Measurements from ENCODE around the gene TRIM66. TPM values are rescaled to one million over a fixed set of nuclear protein-coding genes. Genes with fewer than 3 reads are reported as not detected.

The TRIM66 gene
- 5.3 to 7.2 TPM (median 5.9 TPM) in 3 replicates for total RNA-seq
- long read RNA-seq, result 0 reads

DNA sequence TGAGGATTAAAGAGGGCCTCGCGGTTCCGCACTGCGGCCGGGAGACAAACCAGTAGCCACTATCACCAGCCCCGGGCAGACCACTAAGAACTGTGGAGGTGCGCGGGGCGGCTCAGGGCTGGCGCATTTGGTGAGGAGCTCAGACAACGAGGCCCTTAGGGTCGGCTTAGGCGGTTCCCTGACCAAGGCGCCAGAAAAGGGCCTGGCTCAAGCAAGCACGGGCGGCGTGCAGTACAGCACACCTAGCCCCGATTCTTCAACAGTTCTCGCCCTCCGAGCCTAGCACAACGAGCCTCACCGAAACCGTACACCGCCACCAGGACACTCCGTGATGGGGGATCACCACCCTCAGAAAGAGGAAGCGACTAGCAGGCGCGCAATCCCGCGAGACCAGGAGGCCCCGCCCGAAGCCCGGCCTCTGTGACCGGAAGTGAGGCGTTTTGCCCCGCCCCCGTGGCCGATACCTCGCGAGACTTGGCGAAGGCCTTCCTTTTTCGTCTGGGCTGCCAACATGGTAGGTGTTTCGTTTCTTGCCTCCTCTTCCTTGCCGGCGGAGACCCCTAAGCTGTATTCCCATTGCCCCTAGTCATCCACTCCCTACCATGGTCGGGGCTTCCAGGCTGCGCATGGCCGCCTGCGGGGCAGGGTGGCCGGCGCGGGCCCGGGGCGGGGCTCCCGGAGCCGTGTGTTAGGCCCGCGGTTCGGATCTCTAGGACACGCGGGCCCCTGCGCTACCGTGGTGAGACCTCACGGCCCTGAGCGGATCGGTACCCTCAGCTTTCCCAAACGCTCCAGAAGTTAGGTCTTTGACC lies at the start of gene TRIM66, which contains the start of gene RPL27A:
TRIM66 (minus strand) TSS at position 363 of the 812 bp plus-strand sequence. CDS start 10,391 bp downstream, outside the sequence.
RPL27A (plus strand) TSS at position 490 of the 812 bp plus-strand sequence; CDS start at position 512, 22 bp downstream.
- H3K4me3 Mint-ChIP-seq (ENCODE audit: unreplicated experiment), result peak within 1 kb of the TSS; percentile 95
- no peaks in the 10 kb centered on the region for H3K9me3 Mint-ChIP-seq (ENCODE audit: low read depth)
- TF ChIP-seq, protein P1, sequence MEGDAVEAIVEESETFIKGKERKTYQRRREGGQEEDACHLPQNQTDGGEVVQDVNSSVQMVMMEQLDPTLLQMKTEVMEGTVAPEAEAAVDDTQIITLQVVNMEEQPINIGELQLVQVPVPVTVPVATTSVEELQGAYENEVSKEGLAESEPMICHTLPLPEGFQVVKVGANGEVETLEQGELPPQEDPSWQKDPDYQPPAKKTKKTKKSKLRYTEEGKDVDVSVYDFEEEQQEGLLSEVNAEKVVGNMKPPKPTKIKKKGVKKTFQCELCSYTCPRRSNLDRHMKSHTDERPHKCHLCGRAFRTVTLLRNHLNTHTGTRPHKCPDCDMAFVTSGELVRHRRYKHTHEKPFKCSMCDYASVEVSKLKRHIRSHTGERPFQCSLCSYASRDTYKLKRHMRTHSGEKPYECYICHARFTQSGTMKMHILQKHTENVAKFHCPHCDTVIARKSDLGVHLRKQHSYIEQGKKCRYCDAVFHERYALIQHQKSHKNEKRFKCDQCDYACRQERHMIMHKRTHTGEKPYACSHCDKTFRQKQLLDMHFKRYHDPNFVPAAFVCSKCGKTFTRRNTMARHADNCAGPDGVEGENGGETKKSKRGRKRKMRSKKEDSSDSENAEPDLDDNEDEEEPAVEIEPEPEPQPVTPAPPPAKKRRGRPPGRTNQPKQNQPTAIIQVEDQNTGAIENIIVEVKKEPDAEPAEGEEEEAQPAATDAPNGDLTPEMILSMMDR (IDR thresholded peaks at IDR 0.05), result peak; percentile 45
- H3K27me3 Mint-ChIP-seq (ENCODE audit: low read depth), result no peaks in the 10 kb centered on the region
- peaks cover 36% of the 10 kb centered on the region for H3K36me3 Mint-ChIP-seq (ENCODE audit: low read depth)
- H3K27ac Mint-ChIP-seq (ENCODE audit: unreplicated experiment), result peak within 1 kb of the TSS; percentile 98
- peaks cover 54% of the 10 kb centered on the region for H3K4me1 Mint-ChIP-seq (ENCODE audit: low read depth)
- peak; percentile 100 for DNase-seq (ENCODE audit: low spot score)

DNA sequence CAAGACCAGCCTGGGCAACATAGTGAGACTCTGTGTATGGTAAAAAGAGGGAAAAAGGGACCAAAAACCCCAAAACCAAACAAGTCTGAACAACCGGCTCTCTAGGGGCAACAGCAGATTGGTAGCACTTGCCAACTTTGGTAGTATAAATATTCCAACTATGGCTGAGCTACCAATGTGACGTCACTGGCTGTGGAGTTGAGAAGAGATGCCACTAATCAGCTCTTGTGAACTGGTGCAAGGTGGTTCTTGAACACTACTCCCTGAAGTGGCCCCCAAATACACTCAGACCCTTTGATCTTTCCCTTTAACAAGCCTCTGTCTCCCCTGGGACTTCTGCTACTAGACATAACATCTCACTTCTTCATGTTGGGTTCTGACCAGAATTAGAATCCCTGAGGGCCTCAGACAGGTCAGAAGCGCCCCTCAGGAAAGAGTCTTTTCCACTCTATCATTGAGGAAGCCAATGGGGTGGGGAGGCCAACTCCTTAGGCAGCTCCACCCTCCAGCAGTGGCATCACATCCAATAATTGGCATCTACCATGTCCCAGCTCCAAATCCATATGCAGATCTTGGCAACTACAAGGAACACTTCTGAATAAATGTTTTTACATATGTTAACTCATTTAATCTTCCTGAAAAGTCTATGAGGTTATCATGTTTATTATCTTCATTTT lies 49.3 kb upstream of the TRIM66 start:
- DNase-seq (ENCODE audit: low spot score), result no peak
- Mint-ChIP-seq H3K27ac (ENCODE audit: unreplicated experiment) (peak overlapping the region; percentile 82), H3K27me3 (ENCODE audit: low read depth) (no peaks in the 10 kb centered on the region), H3K4me1 (ENCODE audit: low read depth) (peaks cover 52% of the 10 kb centered on the region), H3K4me3 (ENCODE audit: unreplicated experiment) (no peak overlapping the region), H3K9me3 (ENCODE audit: low read depth) (no peaks in the 10 kb centered on the region), H3K36me3 (ENCODE audit: low read depth) (peaks cover 16% of the 10 kb centered on the region)
- TF ChIP-seq, protein P1 (IDR thresholded peaks at IDR 0.05), result no peak

DNA sequence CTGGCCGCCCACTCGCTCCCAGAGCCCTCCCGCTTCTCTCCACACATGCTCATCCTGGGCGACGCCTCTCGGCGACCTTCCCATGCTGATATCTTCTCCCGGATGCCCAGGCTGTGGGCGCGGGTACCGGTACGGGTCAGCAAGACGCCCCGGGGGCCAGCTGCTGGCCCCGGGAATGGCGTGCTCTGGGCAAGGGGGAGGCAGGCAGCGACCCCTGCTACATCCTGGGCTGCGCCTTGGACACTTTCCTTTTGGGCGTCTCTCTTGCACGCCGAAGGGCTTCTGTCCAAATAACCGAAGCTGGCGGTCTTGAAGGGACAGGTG lies 48.2 kb upstream of the TRIM66 start:
- H3K9me3 Mint-ChIP-seq (ENCODE audit: low read depth), result no peaks in the 10 kb centered on the region
- TF ChIP-seq, protein P1 (IDR thresholded peaks at IDR 0.05), result no peak
- peaks cover 15% of the 10 kb centered on the region for H3K36me3 Mint-ChIP-seq (ENCODE audit: low read depth)
- H3K4me1 Mint-ChIP-seq (ENCODE audit: low read depth), result peaks cover 55% of the 10 kb centered on the region
- no peak for DNase-seq (ENCODE audit: low spot score)
- H3K27me3 Mint-ChIP-seq (ENCODE audit: low read depth), result no peaks in the 10 kb centered on the region
- no peak overlapping the region for H3K4me3 Mint-ChIP-seq (ENCODE audit: unreplicated experiment)
- H3K27ac Mint-ChIP-seq (ENCODE audit: unreplicated experiment), result no peak overlapping the region

GRCh38 chr11:8729837-8730696 lies 47.6 kb upstream of the TRIM66 start:
- TF ChIP-seq, protein P1 (IDR thresholded peaks at IDR 0.05), result no peak
- Mint-ChIP-seq H3K27ac (ENCODE audit: unreplicated experiment) (no peak overlapping the region), H3K9me3 (ENCODE audit: low read depth) (no peaks in the 10 kb centered on the region)

GRCh38 chr11:8729067-8729466 lies 46.6 kb upstream of the TRIM66 start:
- TF ChIP-seq, protein P1 (IDR thresholded peaks at IDR 0.05), result no peak
- H3K27ac Mint-ChIP-seq (ENCODE audit: unreplicated experiment), result peak overlapping the region; percentile 36
- H3K27me3 Mint-ChIP-seq (ENCODE audit: low read depth), result no peaks in the 10 kb centered on the region
- peaks cover 52% of the 10 kb centered on the region for H3K4me1 Mint-ChIP-seq (ENCODE audit: low read depth)
- H3K4me3 Mint-ChIP-seq (ENCODE audit: unreplicated experiment), result no peak overlapping the region
- no peaks in the 10 kb centered on the region for H3K9me3 Mint-ChIP-seq (ENCODE audit: low read depth)
- H3K36me3 Mint-ChIP-seq (ENCODE audit: low read depth), result peaks cover 18% of the 10 kb centered on the region
- no peak for DNase-seq (ENCODE audit: low spot score)

More at GRCh38 chr11:8729837-8730696, 47.6 kb upstream of the TRIM66 start:
- no peak overlapping the region for H3K4me3 Mint-ChIP-seq (ENCODE audit: unreplicated experiment)
- peaks cover 54% of the 10 kb centered on the region for H3K4me1 Mint-ChIP-seq (ENCODE audit: low read depth)
- no peak for DNase-seq (ENCODE audit: low spot score)
- H3K36me3 Mint-ChIP-seq (ENCODE audit: low read depth), result peaks cover 14% of the 10 kb centered on the region
- H3K27me3 Mint-ChIP-seq (ENCODE audit: low read depth), result no peaks in the 10 kb centered on the region

All from chondrocyte (in vitro differentiated cells).